IMR-90 (cell line): ENCODE results near the gene LDHD. TPM values are rescaled to one million over a fixed set of nuclear protein-coding genes. Genes with fewer than 3 reads are reported as not detected.

Source experiments
- ATAC-seq: fragments of 200-7000 bp; cut with Tn5 transposase; 2 replicates; pipeline ENCODE4 v1.9.1; 2020; ENCODE audit warnings: low read depth, mild to moderate bottlenecking, moderate library complexity
- BruUV-seq: library from RNA; stranded (reverse); fragments of 400-500 nt; replicated peaks from 2 replicates; lab custom pipeline; 2021; lab: Mats Ljungman, UMichigan
- CTCF ChIA-PET: fragments of 300-600 bp; formaldehyde crosslinking; extraction: SDS; loops from one replicate; lab custom pipeline; 2021; ENCODE audit warnings: antibody characterized with exemption; lab: Yijun Ruan, JAX
- POLR2A ChIA-PET: fragments of 300-600 bp; sonication (Branson Sonifier 250); formaldehyde crosslinking; loops from one replicate; lab custom pipeline; 2022; ENCODE audit warnings: antibody characterized with exemption; ENCODE audit not compliant: unreplicated experiment; lab: Charles Lee
- DNase-seq: peaks from one replicate; pipeline ENCODE4 v3.0.0; 2013
- H2AFZ ChIP-seq: replicated peaks from 2 replicates; pipeline ENCODE3; 2013; ENCODE audit warnings: low read length, mild to moderate bottlenecking; ENCODE audit not compliant: poor library complexity
- H2AK5ac ChIP-seq: 2 replicates; pipeline ENCODE4 v1.6.1; 2013; ENCODE audit warnings: low read depth, low read length, inconsistent platforms
- H2AK9ac ChIP-seq: replicated peaks from 2 replicates; pipeline ENCODE3; 2013; ENCODE audit warnings: mild to moderate bottlenecking, low read depth, low read length, moderate library complexity; ENCODE audit not compliant: poor library complexity
- H2BK120ac ChIP-seq: 2 replicates; pipeline ENCODE4 v1.6.1; 2013; ENCODE audit warnings: low read depth, low read length, inconsistent platforms
- H2BK15ac ChIP-seq: 3 replicates; pipeline ENCODE4 v1.6.1; 2013; ENCODE audit warnings: low read depth, low read length, inconsistent platforms
- H2BK20ac ChIP-seq: 2 replicates; pipeline ENCODE4 v1.6.1; 2013; ENCODE audit warnings: low read depth, mild to moderate bottlenecking, inconsistent platforms, low read length, moderate library complexity
- H2BK5ac ChIP-seq: 2 replicates; pipeline ENCODE4 v1.6.1; 2013; ENCODE audit warnings: mild to moderate bottlenecking, low read depth, low read length, inconsistent platforms; ENCODE audit not compliant: poor library complexity, severe bottlenecking
- H3K14ac ChIP-seq: replicated peaks from 2 replicates; pipeline ENCODE4 v1.6.1; 2013; ENCODE audit warnings: low read depth, low read length, inconsistent platforms
- H3K18ac ChIP-seq: 2 replicates; pipeline ENCODE4 v1.6.1; 2013; ENCODE audit warnings: low read depth, low read length, control low read depth
- H3K23ac ChIP-seq: 2 replicates; pipeline ENCODE4 v1.6.1; 2013; ENCODE audit warnings: low read depth, low read length, inconsistent platforms
- H3K27ac ChIP-seq: 2 replicates; pipeline ENCODE4 v1.5.1; 2013; ENCODE audit warnings: mild to moderate bottlenecking, control low read depth, low read length; ENCODE audit not compliant: insufficient read depth
- H3K27me3 ChIP-seq: 2 replicates; pipeline ENCODE4 v1.6.1; 2013; ENCODE audit warnings: low read length; ENCODE audit not compliant: control insufficient read depth, insufficient read depth
- H3K36me3 ChIP-seq: 2 replicates; pipeline ENCODE4 v1.6.1; 2013; ENCODE audit warnings: low read length, mixed read lengths; ENCODE audit not compliant: control insufficient read depth, insufficient read depth
- H3K4ac ChIP-seq: 2 replicates; pipeline ENCODE4 v1.6.1; 2013; ENCODE audit warnings: low read depth, low read length, inconsistent platforms
- H3K4me1 ChIP-seq: 2 replicates; pipeline ENCODE4 v1.6.1; 2013; ENCODE audit warnings: low read length, mixed read lengths; ENCODE audit not compliant: control insufficient read depth, insufficient read depth
- H3K4me2 ChIP-seq: 2 replicates; pipeline ENCODE4 v1.6.1; 2013; ENCODE audit warnings: low read depth, mild to moderate bottlenecking, control low read depth, low read length, moderate library complexity
- H3K4me3 ChIP-seq: 2 replicates; pipeline ENCODE4 v1.5.1; 2013; ENCODE audit warnings: low read depth, mild to moderate bottlenecking, control low read depth, low read length, moderate library complexity; ENCODE audit not compliant: insufficient read depth
- H3K56ac ChIP-seq: 2 replicates; pipeline ENCODE4 v1.6.1; 2013; ENCODE audit warnings: low read length, inconsistent platforms; ENCODE audit not compliant: insufficient read depth; ENCODE audit errors: extremely low read depth
- H3K79me1 ChIP-seq, 2 experiments: 2 replicates each; pipeline ENCODE4 v1.6.1; 2013; ENCODE audit warnings: low read length in 2 of 2, inconsistent platforms in 1 of 2, low read depth in 1 of 2
- H3K9ac ChIP-seq: 2 replicates; pipeline ENCODE4 v1.6.1; 2013; ENCODE audit warnings: low read depth, low read length, control low read depth
- H3K9me1 ChIP-seq: 2 replicates; pipeline ENCODE4 v1.6.1; 2013; ENCODE audit warnings: low read length, inconsistent platforms; ENCODE audit not compliant: insufficient read depth
- H3K9me3 ChIP-seq: 2 replicates; pipeline ENCODE4 v1.6.1; 2013; ENCODE audit warnings: low read length; ENCODE audit not compliant: control insufficient read depth, insufficient read depth
- H4K20me1 ChIP-seq: 2 replicates; pipeline ENCODE4 v1.6.1; 2013; ENCODE audit warnings: low read length, inconsistent platforms; ENCODE audit not compliant: insufficient read depth
- H4K5ac ChIP-seq: 2 replicates; pipeline ENCODE4 v1.6.1; 2013; ENCODE audit warnings: mild to moderate bottlenecking, low read depth, low read length, control low read depth
- H4K8ac ChIP-seq, 2 experiments: 2 replicates each; pipeline ENCODE4 v1.6.1; 2013; ENCODE audit warnings: low read depth in 2 of 2, low read length in 2 of 2, control low read depth in 1 of 2, inconsistent platforms in 1 of 2
- H4K91ac ChIP-seq: 2 replicates; pipeline ENCODE4 v1.6.1; 2013; ENCODE audit warnings: low read depth, low read length, inconsistent platforms; ENCODE audit not compliant: insufficient read depth
- BHLHE40 ChIP-seq: fragments of 150-350 bp; IDR thresholded peaks from 2 replicates; pipeline ENCODE4 v1.6.1; 2016; ENCODE audit warnings: mild to moderate bottlenecking, low read depth, low read length
- CEBPB ChIP-seq: IDR thresholded peaks from 2 replicates; pipeline ENCODE4 v1.6.1; 2012; ENCODE audit warnings: low read depth, low read length, improper control_type of control experiment
- CHD1 ChIP-seq: IDR thresholded peaks from 2 replicates; pipeline ENCODE4 v1.6.1; 2012; ENCODE audit warnings: low read depth, low read length, improper control_type of control experiment
- CTCF ChIP-seq: conservative IDR thresholded peaks from 2 replicates; pipeline ENCODE4 v1.5.1; 2012; ENCODE audit warnings: mild to moderate bottlenecking, low read depth, low read length, improper control_type of control experiment
- ELK1 ChIP-seq: fragments of 150-350 bp; IDR thresholded peaks from 2 replicates; pipeline ENCODE4 v1.6.1; 2016; ENCODE audit warnings: low read depth, mild to moderate bottlenecking, low read length, moderate library complexity, borderline replicate concordance
- FOS ChIP-seq: fragments of 150-350 bp; IDR thresholded peaks from 2 replicates; pipeline ENCODE4 v1.6.1; 2016; ENCODE audit warnings: low read depth, low read length
- MAFK ChIP-seq: IDR thresholded peaks from 2 replicates; pipeline ENCODE4 v1.6.1; 2012; ENCODE audit warnings: low read depth, low read length, improper control_type of control experiment
- MAZ ChIP-seq: IDR thresholded peaks from 2 replicates; pipeline ENCODE4 v1.6.1; 2012; ENCODE audit warnings: low read depth, mild to moderate bottlenecking, low read length, improper control_type of control experiment, moderate library complexity, borderline replicate concordance
- MXI1 ChIP-seq: IDR thresholded peaks from 2 replicates; pipeline ENCODE4 v1.6.1; 2012; ENCODE audit warnings: low read depth, mild to moderate bottlenecking, low read length, moderate library complexity, borderline replicate concordance
- NFE2L2 ChIP-seq: fragments of 150-350 bp; IDR thresholded peaks from 2 replicates; pipeline ENCODE4 v1.6.1; 2016; ENCODE audit warnings: low read depth, mild to moderate bottlenecking, low read length
- POLR2A ChIP-seq: IDR thresholded peaks from 2 replicates; pipeline ENCODE4 v1.6.1; 2012; ENCODE audit warnings: mild to moderate bottlenecking, low read depth, low read length
- RAD21 ChIP-seq: IDR thresholded peaks from 2 replicates; pipeline ENCODE4 v1.6.1; 2012; ENCODE audit warnings: low read length, improper control_type of control experiment
- RCOR1 ChIP-seq: IDR thresholded peaks from 2 replicates; pipeline ENCODE4 v1.6.1; 2012; ENCODE audit warnings: mild to moderate bottlenecking, low read length, improper control_type of control experiment; ENCODE audit not compliant: insufficient replicate concordance
- RFX5 ChIP-seq: IDR thresholded peaks from 2 replicates; pipeline ENCODE4 v1.8.0; 2012; ENCODE audit warnings: low read depth, mild to moderate bottlenecking, low read length, moderate library complexity
- SMC3 ChIP-seq: fragments of 150-350 bp; IDR thresholded peaks from 2 replicates; pipeline ENCODE4 v1.6.1; 2016; ENCODE audit warnings: low read depth, mild to moderate bottlenecking, antibody characterized with exemption, low read length, moderate library complexity
- USF2 ChIP-seq: fragments of 150-350 bp; IDR thresholded peaks from 2 replicates; pipeline ENCODE4 v1.6.1; 2017; ENCODE audit warnings: mild to moderate bottlenecking, antibody characterized with exemption, low read length, low read depth
- WGBS, 2 experiments: methylation state at CpG; one replicate each; pipeline versions ENCODE4 v1.1.5 to v1.1.7; 2013; ENCODE audit warnings: missing lambda C conversion rate in 2 of 2; ENCODE audit not compliant: insufficient read length in 1 of 2; ENCODE audit errors: extremely low coverage in 2 of 2; 5-methylcytosine and 5-hydroxymethylcytosine counted together
- dilution Hi-C: fragments of 300-500 bp; cut with HindIII; formaldehyde crosslinking; loops from one replicate; pipeline ENCODE4 v1.14.3; 2018; ENCODE audit warnings: low sequenced_read_pairs; ENCODE audit not compliant: unreplicated experiment
- in situ Hi-C: fragments of 300-500 bp; cut with MboI; formaldehyde crosslinking; loops from 3 replicates; pipeline ENCODE4 v1.14.3; 2019; ENCODE audit warnings: low sequenced_read_pairs, inconsistent platforms, mixed read lengths
- intact Hi-C: fragments of 100-400 bp; cut with micrococcal nuclease; formaldehyde crosslinking; loops from 2 replicates; pipeline ENCODE4 v1.10.0; 2022
- polyA plus RNA-seq, 3 experiments: library from polyadenylated mRNA; depleted of rRNA; stranded (reverse); fragments of >200 nt; gene quantifications; 2 replicates each; pipeline ENCODE4 v1.2.3, GENCODE V29; 2012; ENCODE audit warnings: low replicate concordance in 1 of 3
- total RNA-seq: library from RNA; depleted of rRNA; stranded (reverse); fragments of >200 nt; gene quantifications from 2 replicates; pipeline ENCODE4 v1.2.3, GENCODE V29; 2012

The LDHD gene
- total and polyA plus RNA-seq, 2 of the 4 experiments (the other 2 are of a cell fraction): under 0.01 to 0.26 TPM

- H3K79me1 ChIP-seq: peaks cover 52 to 78% of the 10 kb centered on the region in 2 experiments
- no peak overlapping the region for H4K8ac ChIP-seq
- POLR2A ChIA-PET: no interaction called here
- H3K56ac ChIP-seq: no peak overlapping the region
- no peak for DNase-seq
- no peak overlapping the region for H3K23ac ChIP-seq
- no peak overlapping the region for H3K18ac ChIP-seq
- intact Hi-C loops: no loop called here
- H3K9me1 ChIP-seq: peaks cover 23% of the 10 kb centered on the region
- no peak overlapping the region for H2AK9ac ChIP-seq
- H2AK5ac ChIP-seq: no peak overlapping the region
- H3K4me3 ChIP-seq: no peak overlapping the region
- H3K9ac ChIP-seq: no peak overlapping the region
- H2BK20ac ChIP-seq: no peak overlapping the region
- WGBS, 2 experiments: no CpG with 5 or more reads among the region's 12 CpGs
- no peak overlapping the region for H2BK5ac ChIP-seq
- H2AFZ ChIP-seq: no peak overlapping the region
- no peak overlapping the region; the same call in 1 of the 2 replicates for H3K14ac ChIP-seq
- no peak overlapping the region for H3K27ac ChIP-seq
- no peak for ATAC-seq
- TF ChIP-seq RAD21 (no peak), CEBPB (no peak), BHLHE40 (no peak), RFX5 (no peak), SMC3 (no peak), FOS (no peak), CHD1 (no peak), MXI1 (no peak), NFE2L2 (no peak), ELK1 (no peak), POLR2A (no peak), USF2 (no peak), MAZ (no peak), CTCF (no peak), RCOR1 (no peak), MAFK (no peak)
- BruUV-seq: no TSS peak
- peaks cover 14% of the 10 kb centered on the region for H3K4me1 ChIP-seq
- H4K5ac ChIP-seq: no peak overlapping the region
- in situ Hi-C loops: no loop called here
- H3K4me2 ChIP-seq: no peak overlapping the region
- no peaks in the 10 kb centered on the region for H3K27me3 ChIP-seq
- no peak overlapping the region for H2BK15ac ChIP-seq
- peaks cover 53% of the 10 kb centered on the region for H4K20me1 ChIP-seq
- CTCF ChIA-PET: no interaction called here
- no peak overlapping the region for H2BK120ac ChIP-seq
- H3K4ac ChIP-seq: no peak overlapping the region
- dilution Hi-C loops: no loop called here
- no peak overlapping the region for H4K91ac ChIP-seq
- H3K9me3 ChIP-seq: no peaks in the 10 kb centered on the region
- H3K36me3 ChIP-seq: no peaks in the 10 kb centered on the region
Observed at GRCh38 chr16:75074920-75075687, 41.5 kb downstream of the LDHD start.
